HG03558 (cell line): Measurements from ENCODE around the gene BCL2L1.
A peak's percentile ranks its signal among the peaks of the same experiment; 100 is the strongest.

ENCODE experiments used
- ATAC-seq: cut with Tn5 transposase; IDR thresholded peaks from one replicate; pipeline ENCODE4 v1.9.1; 2021; ENCODE audit warnings: moderate number of reproducible peaks; ENCODE audit not compliant: unreplicated experiment; ENCODE audit errors: extremely low read depth

BCL2L1 gene

DNA sequence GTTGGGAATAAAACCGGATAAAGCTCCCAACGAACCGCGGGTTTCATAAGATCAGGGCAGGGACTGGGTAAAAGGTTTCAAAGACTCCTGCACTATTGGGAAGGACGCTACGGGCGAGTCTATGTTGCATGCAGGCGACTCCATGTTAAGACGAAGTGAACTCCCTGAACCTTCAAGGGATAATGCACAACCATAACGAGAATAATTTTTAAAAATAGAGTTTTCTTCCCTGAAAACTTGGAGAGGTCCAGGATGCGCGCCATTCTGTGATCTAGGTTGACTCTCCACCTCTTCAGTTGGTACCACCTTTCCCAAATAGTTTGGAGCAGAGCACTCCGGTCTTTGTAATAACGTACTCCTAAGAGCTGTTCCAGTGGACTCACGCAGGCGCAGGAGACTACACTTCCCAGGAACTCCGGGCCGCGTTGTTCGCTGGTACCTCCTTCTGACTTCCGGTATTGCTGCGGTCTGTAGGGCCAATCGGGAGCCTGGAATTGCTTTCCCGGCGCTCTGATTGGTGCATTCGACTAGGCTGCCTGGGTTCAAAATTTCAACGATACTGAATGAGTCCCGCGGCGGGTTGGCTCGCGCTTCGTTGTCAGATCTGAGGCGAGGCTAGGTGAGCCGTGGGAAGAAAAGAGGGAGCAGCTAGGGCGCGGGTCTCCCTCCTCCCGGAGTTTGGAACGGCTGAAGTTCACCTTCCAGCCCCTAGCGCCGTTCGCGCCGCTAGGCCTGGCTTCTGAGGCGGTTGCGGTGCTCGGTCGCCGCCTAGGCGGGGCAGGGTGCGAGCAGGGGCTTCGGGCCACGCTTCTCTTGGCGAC is 16.3 kb upstream of the BCL2L1 start, which contains the start of gene TPX2:
TPX2 (plus strand) TSS at position 562 of the 821 bp plus-strand sequence. CDS start 18,187 bp downstream, outside the sequence.
- ATAC-seq, result peak; percentile 46

DNA sequence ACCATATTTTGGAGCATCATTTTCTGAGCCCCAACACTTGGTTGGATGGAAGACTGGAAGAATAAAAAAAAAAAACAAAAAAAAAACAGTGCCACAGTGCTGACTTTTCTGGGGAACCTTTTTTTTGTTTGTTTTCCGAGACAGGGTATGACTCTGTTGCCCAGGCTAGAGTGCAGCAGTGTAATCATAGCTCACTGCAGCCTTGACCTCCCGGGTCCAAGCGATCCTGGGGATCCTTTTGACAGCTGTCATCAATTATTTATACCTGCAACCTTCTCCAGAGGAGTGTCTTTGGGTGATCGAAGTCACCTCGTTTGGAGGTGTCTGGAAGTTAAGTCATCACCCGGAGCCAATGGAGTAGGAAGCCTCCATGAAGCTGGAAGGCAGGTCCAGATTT is 8.7 kb upstream of the BCL2L1 start:
- no peak for ATAC-seq

DNA sequence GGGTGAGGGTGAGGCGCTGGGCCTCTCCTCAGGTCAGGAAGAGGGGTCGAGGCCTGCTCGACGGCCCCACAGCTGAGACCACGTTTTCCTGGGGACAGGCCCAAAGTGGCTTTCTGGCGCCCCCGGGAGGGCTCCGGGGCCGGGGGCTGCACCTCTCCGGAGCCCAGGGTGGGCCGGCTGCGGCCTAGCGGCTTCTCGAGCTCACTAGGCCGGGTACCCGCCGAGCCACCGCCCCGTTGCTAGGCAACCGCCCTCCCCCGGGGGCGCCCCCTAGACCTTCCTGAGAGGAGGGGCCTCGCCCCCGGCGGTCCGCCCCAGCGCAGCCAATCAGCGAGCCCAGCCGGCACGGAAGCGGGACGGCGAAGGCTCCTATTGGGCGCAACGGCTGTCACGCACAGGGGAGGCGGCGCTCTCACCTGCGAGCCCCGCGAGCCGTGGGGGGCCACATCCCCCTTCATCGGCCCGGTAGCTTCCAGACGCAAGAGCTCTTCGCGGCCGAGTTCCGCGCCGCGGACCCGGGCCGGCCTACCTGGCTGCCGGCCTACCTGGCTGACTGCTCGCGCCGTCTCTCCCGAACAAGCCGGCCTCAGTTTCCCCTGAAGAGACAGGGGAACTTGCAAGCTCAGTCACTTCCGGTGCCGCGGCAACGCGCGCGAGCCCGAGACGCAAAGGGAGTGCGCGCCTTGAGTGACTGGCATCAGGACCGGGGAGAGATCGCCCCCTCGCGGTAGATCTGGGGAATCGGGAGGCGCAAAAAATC is 831 bp upstream of the BCL2L1 start:
- ATAC-seq, result peak; percentile 64

DNA sequence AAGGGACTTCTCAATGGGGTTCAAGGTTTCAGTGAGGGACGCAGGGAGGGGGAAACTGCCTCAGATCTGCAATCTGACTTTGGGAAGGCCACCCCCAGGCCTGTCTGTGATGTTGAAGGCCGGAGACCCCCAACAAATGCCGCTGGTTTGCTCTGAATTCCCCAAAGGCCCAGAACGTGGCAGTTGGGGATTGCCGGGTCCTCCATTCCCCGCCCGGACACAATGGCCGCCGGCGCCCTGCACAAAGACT is 326 bp upstream of the BCL2L1 start:
- ATAC-seq, result no peak

- no peak for ATAC-seq
Measured at GRCh38 chr20:31721408-31722256, 1.0 kb downstream of the BCL2L1 start.

- ATAC-seq, result no peak
Measured at GRCh38 chr20:31720486-31721407, 1.9 kb downstream of the BCL2L1 start.

- no peak for ATAC-seq
Measured at GRCh38 chr20:31719644-31720485, 2.8 kb downstream of the BCL2L1 start.

- no peak for ATAC-seq
Measured at GRCh38 chr20:31718952-31719643, 3.6 kb downstream of the BCL2L1 start.

DNA sequence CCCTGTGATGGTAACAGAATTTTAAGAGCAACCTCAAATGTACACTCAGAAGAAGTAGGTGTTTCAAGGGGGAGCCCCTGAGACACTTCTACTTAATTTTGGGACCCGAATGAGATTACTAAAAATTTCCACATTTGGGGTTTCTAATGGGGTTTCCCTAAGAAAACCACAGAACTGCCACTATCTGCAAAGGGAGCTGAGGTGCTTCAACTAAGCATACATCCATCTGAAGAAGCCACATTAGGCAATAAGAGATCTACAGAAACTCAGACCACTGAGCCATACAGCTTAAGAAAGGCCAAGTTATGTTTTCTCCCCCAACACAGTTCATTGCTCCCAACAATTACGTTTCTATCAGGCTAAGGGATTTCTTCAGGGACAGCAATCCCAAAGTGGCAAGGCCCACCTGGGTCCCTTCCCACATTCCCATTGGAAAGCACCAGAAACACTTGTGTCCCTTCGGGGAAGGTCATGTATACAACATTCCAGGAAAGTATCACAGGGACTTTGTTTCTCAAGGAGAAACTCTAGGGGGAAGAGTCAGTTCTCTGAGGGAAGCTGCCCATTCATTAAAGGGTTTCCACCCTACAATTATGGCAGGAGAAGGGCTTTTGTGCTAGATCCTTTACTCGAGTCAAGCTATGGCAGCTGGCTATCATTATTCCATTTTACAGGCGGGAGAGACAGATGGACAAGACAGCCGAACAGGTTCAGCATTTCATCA is 5.0 kb downstream of the BCL2L1 start:
- peak; percentile 40 for ATAC-seq

DNA sequence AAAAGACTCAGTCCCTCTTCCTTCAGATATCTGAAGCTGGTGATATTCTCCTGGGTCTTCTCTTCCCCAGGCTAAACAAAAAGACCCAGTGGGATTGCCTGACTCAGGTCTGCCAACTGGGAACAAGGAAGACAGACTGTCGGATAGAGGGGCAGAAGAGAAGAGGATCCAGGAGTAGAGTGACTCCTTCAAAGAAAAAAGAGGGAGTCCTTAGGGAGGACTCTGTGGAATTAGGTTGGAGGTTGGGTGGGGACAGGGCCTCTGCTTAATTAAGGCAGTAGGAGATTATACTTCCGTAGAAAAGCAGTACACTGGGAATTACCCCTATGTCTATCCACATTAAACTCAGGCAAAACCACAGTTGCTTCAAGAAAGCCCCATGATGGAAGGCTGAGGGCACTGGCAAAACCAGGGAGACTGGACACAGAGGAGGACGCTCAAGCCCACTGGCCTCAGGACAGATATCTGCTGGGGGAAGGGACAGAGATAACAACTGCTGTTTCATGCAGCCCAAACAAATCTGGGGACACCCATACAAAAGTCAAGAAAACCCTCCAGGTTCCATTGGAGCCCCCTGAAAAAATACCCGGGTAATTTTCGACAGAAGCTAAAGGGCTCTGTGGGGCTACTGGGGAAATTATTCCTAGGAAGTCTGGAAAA is 5.7 kb downstream of the BCL2L1 start:
- peak; percentile 1 for ATAC-seq

- ATAC-seq, result no peak
Measured at GRCh38 chr20:31716351-31716750, 6.3 kb downstream of the BCL2L1 start.

GRCh38 chr20:31715766-31716165 is 6.9 kb downstream of the BCL2L1 start:
- no peak for ATAC-seq

- ATAC-seq, result no peak
Measured at GRCh38 chr20:31713312-31714273, 9.1 kb downstream of the BCL2L1 start.

DNA sequence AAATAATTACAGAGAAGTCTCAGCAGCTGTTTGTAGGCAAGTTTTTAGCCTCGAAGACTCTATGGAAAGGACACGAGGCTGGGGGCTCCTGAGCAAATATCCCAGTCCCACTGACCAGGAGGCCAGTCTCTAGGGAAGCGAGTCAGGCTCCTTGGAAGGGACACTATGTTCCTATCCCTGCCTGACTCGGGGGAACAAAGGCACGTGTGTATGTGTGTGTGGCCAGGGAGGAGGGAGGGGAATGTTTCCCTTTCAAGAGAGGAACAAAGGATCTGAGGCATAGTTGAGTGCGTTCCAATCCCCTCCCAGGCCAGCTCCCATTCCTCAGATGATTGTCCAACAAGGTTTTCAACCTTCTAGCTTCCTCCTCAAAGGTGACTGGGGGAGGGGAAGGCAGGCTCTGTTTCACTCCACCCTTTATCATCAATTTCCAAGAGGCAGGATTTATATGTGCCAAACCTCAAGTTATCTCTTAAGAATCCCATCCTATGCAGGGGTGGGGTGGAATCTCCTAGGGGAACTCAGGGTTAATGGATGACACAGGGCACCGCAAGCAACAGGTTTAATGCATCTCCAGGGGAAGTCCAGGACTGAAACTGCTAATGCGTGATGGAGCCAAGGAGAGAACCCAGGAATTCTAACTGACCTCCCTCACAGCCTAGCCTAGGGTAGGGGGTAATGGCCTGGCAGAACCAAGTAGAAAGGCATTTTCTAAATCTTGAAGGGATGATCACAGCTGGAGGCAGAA is 9.9 kb downstream of the BCL2L1 start:
- ATAC-seq, result no peak

- no peak for ATAC-seq
Measured at GRCh38 chr20:31712112-31712553, 10.5 kb downstream of the BCL2L1 start.
